ENCODE data around the gene GNAT3.

GNAT3 gene

GRCh38 chr7:80511964-80512363, at the start of gene GNAT3:
TSS of gene GNAT3 (minus strand) at chr7:80512064. CDS start at chr7:80511926, 138 bp downstream.
- DNase-seq = no peak

- DNase-seq = no peak
These were observed 46.3 kb upstream of the GNAT3 start for GRCh38 chr7:80558116-80558515.

GRCh38 chr7:80552031-80552694, 40.3 kb upstream of the GNAT3 start:
- DNase-seq = no peak

- no peak for DNase-seq
These were observed 38.1 kb upstream of the GNAT3 start for GRCh38 chr7:80550005-80550404.

GRCh38 chr7:80548840-80549530, 37.1 kb upstream of the GNAT3 start:
- DNase-seq = no peak

GRCh38 chr7:80542398-80542797, 30.5 kb upstream of the GNAT3 start:
- no peak for DNase-seq

GRCh38 chr7:80540836-80541235, 29.0 kb upstream of the GNAT3 start:
- DNase-seq = no peak

- no peak for DNase-seq
These were observed 25.2 kb upstream of the GNAT3 start for GRCh38 chr7:80537091-80537490.

- DNase-seq = no peak
These were observed 24.6 kb upstream of the GNAT3 start for GRCh38 chr7:80536426-80536825.

GRCh38 chr7:80533287-80533686, 21.4 kb upstream of the GNAT3 start:
- DNase-seq = no peak

GRCh38 chr7:80532153-80532552, 20.3 kb upstream of the GNAT3 start:
- no peak for DNase-seq

GRCh38 chr7:80530136-80530535, 18.3 kb upstream of the GNAT3 start:
- no peak for DNase-seq

GRCh38 chr7:80529362-80529761, 17.5 kb upstream of the GNAT3 start:
- DNase-seq = no peak

GRCh38 chr7:80528689-80529088, 16.8 kb upstream of the GNAT3 start:
- no peak for DNase-seq

- no peak for DNase-seq
These were observed 14.6 kb upstream of the GNAT3 start for GRCh38 chr7:80526472-80526871.

GRCh38 chr7:80524693-80525092, 12.8 kb upstream of the GNAT3 start:
- DNase-seq = no peak

GRCh38 chr7:80521809-80522208, 9.9 kb upstream of the GNAT3 start:
- no peak for DNase-seq

GRCh38 chr7:80520199-80520598, 8.3 kb upstream of the GNAT3 start:
- DNase-seq = no peak

GRCh38 chr7:80517282-80517747, 5.5 kb upstream of the GNAT3 start:
- DNase-seq = no peak

GRCh38 chr7:80515298-80515697, 3.4 kb upstream of the GNAT3 start:
- no peak for DNase-seq

- DNase-seq = no peak
These were observed 1.8 kb downstream of the GNAT3 start for GRCh38 chr7:80510021-80510420.

GRCh38 chr7:80508440-80508839, 3.4 kb downstream of the GNAT3 start:
- no peak for DNase-seq

- no peak for DNase-seq
These were observed 5.9 kb downstream of the GNAT3 start for GRCh38 chr7:80505900-80506500.

- no peak for DNase-seq
These were observed 11.5 kb downstream of the GNAT3 start for GRCh38 chr7:80500325-80500724.

Data from C1 segment of cervical spinal cord (tissue), 14 donors.